Caco-2 (cell line): ENCODE data around the gene PRKX. TPM values are rescaled to one million over a fixed set of nuclear protein-coding genes. Genes with fewer than 3 reads are reported as not detected.
"Not testable (repeated sequence)": the region's sequence is repeated elsewhere in the genome, so short reads cannot be mapped to it uniquely, and the experiment has no call there.

Experiments used
- BruUV-seq: library from RNA; stranded (reverse); fragments of 400-500 nt; replicated peaks from 2 replicates; lab custom pipeline; 2021; lab: Mats Ljungman, UMichigan
- CTCF ChIA-PET: fragments of 300-600 bp; sonication (Branson Sonifier 250); formaldehyde crosslinking; loops from one replicate; lab custom pipeline; 2022; ENCODE audit warnings: antibody characterized with exemption; lab: Charles Lee
- POLR2A ChIA-PET: fragments of 300-600 bp; sonication (Branson Sonifier 250); formaldehyde crosslinking; loops from one replicate; lab custom pipeline; 2022; ENCODE audit warnings: antibody characterized with exemption; lab: Charles Lee
- DNase-seq, 2 experiments: peaks; one replicate each; pipeline versions ENCODE4 v3.0.0 to v3.0.0-alpha.2; 2020 to 2022
- H3K27me3 ChIP-seq: replicated peaks from 2 replicates; pipeline ENCODE4 v1.6.0; 2011; ENCODE audit warnings: low read length; ENCODE audit not compliant: control insufficient read depth, insufficient read depth
- H3K36me3 ChIP-seq: 2 replicates; pipeline ENCODE4 v1.5.1; 2011; ENCODE audit warnings: low read length; ENCODE audit not compliant: control insufficient read depth, insufficient read depth
- H3K4me1 ChIP-seq: fragments of 250-450 bp; sonication (Bioruptor Pico); 2 replicates; pipeline ENCODE4 v1.5.1; 2020; ENCODE audit warnings: mild to moderate bottlenecking
- H3K4me3 ChIP-seq: 2 replicates; pipeline ENCODE4 v1.5.1; 2011; ENCODE audit warnings: low read depth, mild to moderate bottlenecking, control low read depth, low read length
- H3K9me3 ChIP-seq: fragments of 250-450 bp; sonication (Bioruptor Pico); 2 replicates; pipeline ENCODE4 v1.5.1; 2020; ENCODE audit warnings: mild to moderate bottlenecking, moderate library complexity
- H3K27ac Mint-ChIP-seq: one replicate; pipeline ENCODE4 v1.8.0; 2022; ENCODE audit warnings: mixed read lengths; ENCODE audit not compliant: unreplicated experiment
- H3K27me3 Mint-ChIP-seq: one replicate; pipeline ENCODE4 v1.8.0; 2022; ENCODE audit warnings: mixed read lengths; ENCODE audit not compliant: insufficient read depth, unreplicated experiment
- H3K36me3 Mint-ChIP-seq: one replicate; pipeline ENCODE4 v1.8.0; 2022; ENCODE audit warnings: mild to moderate bottlenecking, mixed read lengths; ENCODE audit not compliant: insufficient read depth, unreplicated experiment
- H3K4me1 Mint-ChIP-seq: one replicate; pipeline ENCODE4 v1.8.0; 2022; ENCODE audit warnings: low read depth, mixed read lengths; ENCODE audit not compliant: unreplicated experiment
- H3K4me3 Mint-ChIP-seq: one replicate; pipeline ENCODE4 v1.8.0; 2022; ENCODE audit warnings: mild to moderate bottlenecking, moderate library complexity, mixed read lengths; ENCODE audit not compliant: unreplicated experiment
- H3K9me3 Mint-ChIP-seq: one replicate; pipeline ENCODE4 v1.8.0; 2022; ENCODE audit warnings: mixed read lengths; ENCODE audit not compliant: unreplicated experiment
- intact Hi-C: fragments of 100-400 bp; cut with micrococcal nuclease; formaldehyde crosslinking; loops from one replicate; pipeline ENCODE4 v1.10.0; 2022; ENCODE audit not compliant: unreplicated experiment
- total RNA-seq: library from RNA; stranded (reverse); gene quantifications from 2 replicates; pipeline ENCODE4 v1.2.3, GENCODE V29; 2022
- TF ChIP-seq, protein P1 (sequence below), 2 experiments: fragments of 200-600 bp in 1 of 2; IDR thresholded peaks; 1 replicate in 1 of 2; 2 replicates in 1 of 2; pipeline versions ENCODE4 v1.5.1 to v1.8.0; 2011 to 2022; ENCODE audit warnings: antibody characterized with exemption in 1 of 2, control low read depth in 1 of 2, inconsistent platforms in 1 of 2, low read depth in 1 of 2, low read length in 1 of 2, mild to moderate bottlenecking in 1 of 2, moderate library complexity in 1 of 2; ENCODE audit not compliant: insufficient read depth in 1 of 2, severe bottlenecking in 1 of 2, unreplicated experiment in 1 of 2

PRKX gene
- total RNA-seq, 1 experiment from 2014 or later, result 20.3 TPM

DNA sequence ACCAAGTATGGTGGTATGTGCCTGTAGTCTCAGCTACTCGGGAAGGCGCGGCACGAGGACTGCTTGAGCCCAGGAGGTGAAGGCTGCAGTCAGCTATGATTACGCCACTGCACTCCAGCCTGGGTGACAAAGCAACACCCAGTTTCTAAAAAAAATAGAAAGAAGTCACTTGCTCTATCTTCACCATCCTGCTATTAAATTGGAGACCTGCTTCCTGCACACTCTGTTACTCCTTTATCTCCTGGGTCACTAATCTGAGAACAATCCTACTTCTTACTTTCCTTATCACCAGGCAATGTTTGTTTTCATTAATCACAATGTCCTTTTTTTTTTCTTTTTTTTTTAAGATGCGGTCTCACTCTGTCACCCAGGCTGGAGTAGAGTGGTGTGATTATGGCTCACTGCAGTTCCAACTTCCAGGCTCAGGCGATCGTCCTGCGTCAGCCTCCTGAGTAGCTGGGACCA lies 16.2 kb downstream of the PRKX start:
- TF ChIP-seq, protein P1, sequence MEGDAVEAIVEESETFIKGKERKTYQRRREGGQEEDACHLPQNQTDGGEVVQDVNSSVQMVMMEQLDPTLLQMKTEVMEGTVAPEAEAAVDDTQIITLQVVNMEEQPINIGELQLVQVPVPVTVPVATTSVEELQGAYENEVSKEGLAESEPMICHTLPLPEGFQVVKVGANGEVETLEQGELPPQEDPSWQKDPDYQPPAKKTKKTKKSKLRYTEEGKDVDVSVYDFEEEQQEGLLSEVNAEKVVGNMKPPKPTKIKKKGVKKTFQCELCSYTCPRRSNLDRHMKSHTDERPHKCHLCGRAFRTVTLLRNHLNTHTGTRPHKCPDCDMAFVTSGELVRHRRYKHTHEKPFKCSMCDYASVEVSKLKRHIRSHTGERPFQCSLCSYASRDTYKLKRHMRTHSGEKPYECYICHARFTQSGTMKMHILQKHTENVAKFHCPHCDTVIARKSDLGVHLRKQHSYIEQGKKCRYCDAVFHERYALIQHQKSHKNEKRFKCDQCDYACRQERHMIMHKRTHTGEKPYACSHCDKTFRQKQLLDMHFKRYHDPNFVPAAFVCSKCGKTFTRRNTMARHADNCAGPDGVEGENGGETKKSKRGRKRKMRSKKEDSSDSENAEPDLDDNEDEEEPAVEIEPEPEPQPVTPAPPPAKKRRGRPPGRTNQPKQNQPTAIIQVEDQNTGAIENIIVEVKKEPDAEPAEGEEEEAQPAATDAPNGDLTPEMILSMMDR (IDR thresholded peaks at IDR 0.05; ENCODE audit: insufficient read depth in 1 of 2, low read depth in 1 of 2, low read length in 1 of 2, severe bottlenecking in 1 of 2, unreplicated experiment in 1 of 2), result no peak
- intact Hi-C loops, result loop anchor here (5.0 kb wide), 1 partner anchor 35 kb away; no protein-coding TSS in a partner anchor
- H3K4me1 ChIP-seq, result peaks cover 10% of the 10 kb centered on the region; the same call in 1 of the 2 replicates
- ChIA-PET CTCF (no interaction called here), POLR2A (no interaction called here)
- Mint-ChIP-seq H3K4me3 (peak overlapping the region; percentile 14), H3K36me3 (peaks cover 11% of the 10 kb centered on the region), H3K27ac (peak overlapping the region; percentile 46), H3K4me1 (no peaks in the 10 kb centered on the region), H3K9me3 (no peaks in the 10 kb centered on the region), H3K27me3 (no peaks in the 10 kb centered on the region)
- BruUV-seq, result no TSS peak
- DNase-seq, result peak in 1 of 2 experiments; percentile 24
- no peaks in the 10 kb centered on the region for H3K27me3 ChIP-seq
- no peaks in the 10 kb centered on the region for H3K9me3 ChIP-seq
- no peak overlapping the region for H3K4me3 ChIP-seq
- H3K36me3 ChIP-seq, result no peaks in the 10 kb centered on the region

DNA sequence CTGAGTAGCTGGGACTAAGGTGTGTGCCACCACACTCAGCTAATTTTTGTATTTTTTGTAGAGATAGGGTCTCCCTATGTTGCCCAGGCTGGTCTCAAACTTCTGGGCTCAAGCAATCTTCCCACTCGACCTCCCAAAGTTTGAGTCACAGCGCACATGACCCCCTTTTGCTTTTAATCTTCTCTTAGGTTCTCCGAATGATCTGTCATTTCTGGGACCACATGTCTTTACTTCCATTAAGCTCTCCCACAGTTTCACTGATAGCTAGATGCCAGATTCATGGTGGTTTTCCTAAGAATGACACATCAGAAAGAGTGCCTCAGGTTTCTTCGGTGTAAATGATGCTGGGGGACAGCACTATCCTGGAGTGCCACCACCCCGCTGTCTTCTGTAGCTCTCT lies 17.9 kb downstream of the PRKX start:
- Mint-ChIP-seq H3K4me3 (no peak overlapping the region), H3K27me3 (no peaks in the 10 kb centered on the region), H3K27ac (no peak overlapping the region), H3K4me1 (peaks cover 7% of the 10 kb centered on the region), H3K9me3 (peaks cover 9% of the 10 kb centered on the region), H3K36me3 (peaks cover 18% of the 10 kb centered on the region)
- H3K36me3 ChIP-seq, result no peaks in the 10 kb centered on the region
- DNase-seq, result no peak
- POLR2A ChIA-PET, result no interaction called here
- intact Hi-C loops, result loop anchor here (5.0 kb wide), 1 partner anchor 33 kb away; no protein-coding TSS in a partner anchor
- no peak overlapping the region for H3K4me3 ChIP-seq
- no TSS peak for BruUV-seq
- TF ChIP-seq, protein P1 (IDR thresholded peaks at IDR 0.05; ENCODE audit: insufficient read depth in 1 of 2, low read depth in 1 of 2, low read length in 1 of 2, severe bottlenecking in 1 of 2, unreplicated experiment in 1 of 2), result no peak
- peaks cover 10% of the 10 kb centered on the region; the same call in 1 of the 2 replicates for H3K4me1 ChIP-seq
- no peaks in the 10 kb centered on the region for H3K27me3 ChIP-seq
- CTCF ChIA-PET, result no interaction called here
- no peaks in the 10 kb centered on the region for H3K9me3 ChIP-seq

DNA sequence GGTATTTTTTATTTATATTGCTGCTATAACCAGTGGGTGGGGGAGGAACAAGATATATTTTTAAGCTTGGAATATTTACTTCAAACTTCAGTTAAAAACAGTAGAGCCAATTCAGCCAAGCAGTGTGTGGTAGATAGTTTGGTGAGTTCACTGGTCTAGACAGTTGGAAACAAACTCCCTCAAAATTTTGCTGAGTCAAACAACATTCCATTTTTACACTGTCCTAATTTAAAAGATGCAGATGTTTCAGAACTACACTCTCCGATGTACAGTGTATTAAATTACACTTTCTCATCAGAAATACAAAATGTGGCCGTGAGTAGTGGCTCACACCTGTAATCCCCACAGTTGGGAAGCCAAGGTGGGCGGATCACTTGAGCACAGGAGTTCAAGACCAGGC lies 23.3 kb downstream of the PRKX start:
- H3K9me3 Mint-ChIP-seq, result peaks cover 9% of the 10 kb centered on the region
- H3K36me3 Mint-ChIP-seq, result peaks cover 13% of the 10 kb centered on the region
- ChIA-PET POLR2A (no interaction called here), CTCF (no interaction called here)
- intact Hi-C loops, result no loop called here
- no peaks in the 10 kb centered on the region for H3K36me3 ChIP-seq
- no peaks in the 10 kb centered on the region for H3K27me3 ChIP-seq
- H3K4me3 ChIP-seq, result no peak overlapping the region
- no peak for DNase-seq
- no peaks in the 10 kb centered on the region for H3K4me1 ChIP-seq
- H3K27me3 Mint-ChIP-seq, result no peaks in the 10 kb centered on the region
- TF ChIP-seq, protein P1 (IDR thresholded peaks at IDR 0.05; ENCODE audit: insufficient read depth in 1 of 2, low read depth in 1 of 2, low read length in 1 of 2, severe bottlenecking in 1 of 2, unreplicated experiment in 1 of 2), result no peak
- no peak overlapping the region for H3K27ac Mint-ChIP-seq
- BruUV-seq, result no TSS peak
- H3K9me3 ChIP-seq, result no peaks in the 10 kb centered on the region
- no peak overlapping the region for H3K4me3 Mint-ChIP-seq
- H3K4me1 Mint-ChIP-seq, result peaks cover 7% of the 10 kb centered on the region

DNA sequence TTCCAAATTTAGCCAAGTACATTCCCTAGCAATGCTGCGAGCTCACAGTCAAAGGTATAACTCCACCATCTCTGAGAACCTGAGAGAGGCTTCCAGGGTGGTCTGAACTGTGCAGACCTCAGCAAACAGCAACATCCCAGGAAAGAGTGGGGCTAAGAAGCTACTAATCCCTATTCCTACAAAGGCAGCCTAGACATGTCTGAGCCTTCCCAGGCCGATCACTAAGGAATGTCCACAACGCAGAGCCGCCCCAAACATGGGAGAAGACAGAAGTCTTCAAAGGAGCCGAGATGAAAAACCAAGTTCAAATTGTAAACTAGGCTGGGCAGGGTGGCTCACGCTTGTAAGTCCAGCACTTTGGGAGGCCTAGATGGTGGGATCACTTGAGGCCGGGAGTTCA lies 30.2 kb downstream of the PRKX start:
- H3K27ac Mint-ChIP-seq, H3K9me3 ChIP-seq, H3K4me1 Mint-ChIP-seq, DNase-seq, intact Hi-C loops, POLR2A ChIA-PET, CTCF ChIA-PET, H3K36me3 Mint-ChIP-seq, H3K4me3 ChIP-seq, H3K9me3 Mint-ChIP-seq, H3K36me3 ChIP-seq, H3K4me1 ChIP-seq, BruUV-seq, H3K27me3 Mint-ChIP-seq, H3K27me3 ChIP-seq, H3K4me3 Mint-ChIP-seq: not testable (repeated sequence)
